SK-N-SH (cell line): ENCODE measurements around the gene NDUFS3. TPM values are rescaled to one million over a fixed set of nuclear protein-coding genes. Genes with fewer than 3 reads are reported as not detected.

Source experiments
- CTCF ChIA-PET: fragments of 300-600, 350-600 bp; formaldehyde crosslinking; extraction: SDS; loops from one replicate; lab custom pipeline; 2021; lab: Yijun Ruan, JAX
- POLR2A ChIA-PET: fragments of 350-600 bp; sonication (Branson Sonifier 250); formaldehyde crosslinking; extraction: SDS; loops from one replicate; lab custom pipeline; 2020; ENCODE audit warnings: antibody characterized with exemption, inconsistent platforms; lab: Yijun Ruan, JAX
- DNase-seq: peaks from one replicate; pipeline ENCODE4 v3.0.0; 2012
- H2AFZ ChIP-seq: fragments of 200-600 bp; sonication (generic); 2 replicates; pipeline ENCODE4 v1.8.1; 2016; ENCODE audit warnings: antibody characterized with exemption, mild to moderate bottlenecking, low read depth
- H3F3A ChIP-seq: fragments of 200-600 bp; sonication (generic); replicated peaks from 2 replicates; pipeline ENCODE3; 2016; ENCODE audit warnings: antibody characterized with exemption, mild to moderate bottlenecking; ENCODE audit not compliant: insufficient read depth
- H3K27ac ChIP-seq, 2 experiments: fragments of 200-500 bp in 1 of 2; fragments of 200-600 bp in 1 of 2; sonication (Bioruptor generic) in 1 of 2; sonication (generic), shearing (Covaris generic) in 1 of 2; 2 replicates each; pipeline versions ENCODE4 v1.5.1 to v1.6.1; 2014 to 2016; ENCODE audit warnings: low read depth in 2 of 2, inconsistent platforms in 1 of 2, low read length in 1 of 2, mild to moderate bottlenecking in 1 of 2, mixed read lengths in 1 of 2
- H3K27me3 ChIP-seq: fragments of 200-600 bp; sonication (generic), shearing (Covaris generic); 2 replicates; pipeline ENCODE4 v1.6.1; 2016; ENCODE audit warnings: mixed run types; ENCODE audit not compliant: insufficient read depth
- H3K36me3 ChIP-seq, 2 experiments: fragments of 200-500 bp in 1 of 2; fragments of 200-600 bp in 1 of 2; sonication (Bioruptor generic) in 1 of 2; sonication (generic) in 1 of 2; replicated peaks in 1 of 2; 2 replicates each; pipeline versions ENCODE3 to v1.5.1; 2014 to 2016; ENCODE audit warnings: low read length in 1 of 2, mild to moderate bottlenecking in 1 of 2; ENCODE audit not compliant: insufficient read depth in 2 of 2, control insufficient read depth in 1 of 2
- H3K4me1 ChIP-seq, 2 experiments: fragments of 200-500 bp in 1 of 2; fragments of 200-600 bp in 1 of 2; sonication (Bioruptor generic) in 1 of 2; sonication (generic), shearing (Covaris generic) in 1 of 2; 2 replicates each; pipeline versions ENCODE4 v1.5.1 to v1.6.1; 2014 to 2016; ENCODE audit warnings: low read depth in 1 of 2, low read length in 1 of 2, mixed run types in 1 of 2; ENCODE audit not compliant: insufficient read depth in 2 of 2, control insufficient read depth in 1 of 2
- H3K4me2 ChIP-seq: fragments of 200-600 bp; sonication (generic), shearing (Covaris generic); 2 replicates; pipeline ENCODE4 v1.6.1; 2017; ENCODE audit warnings: mixed run types
- H3K4me3 ChIP-seq, 2 experiments: fragments of 200-500 bp in 1 of 2; fragments of 200-600 bp in 1 of 2; sonication (Bioruptor generic) in 1 of 2; sonication (generic), shearing (Covaris generic) in 1 of 2; 2 replicates each; pipeline versions ENCODE4 v1.5.1 to v1.8.1; 2014 to 2016; ENCODE audit warnings: low read depth in 2 of 2, inconsistent platforms in 1 of 2, low read length in 1 of 2, mild to moderate bottlenecking in 1 of 2, mixed read lengths in 1 of 2, moderate library complexity in 1 of 2
- H3K79me2 ChIP-seq: fragments of 200-600 bp; sonication (generic); 2 replicates; pipeline ENCODE4 v1.8.1; 2017; ENCODE audit warnings: mild to moderate bottlenecking; ENCODE audit not compliant: insufficient read depth
- H3K9ac ChIP-seq: fragments of 200-600 bp; sonication (generic); 2 replicates; pipeline ENCODE4 v1.6.1; 2017; ENCODE audit warnings: mixed run types
- H3K9me2 ChIP-seq: fragments of 200-600 bp; sonication (generic); 2 replicates; pipeline ENCODE4 v1.6.1; 2017; ENCODE audit warnings: mixed run types
- H3K9me3 ChIP-seq: fragments of 200-600 bp; sonication (generic); 2 replicates; pipeline ENCODE4 v1.6.1; 2017; ENCODE audit warnings: mixed run types, mild to moderate bottlenecking, moderate library complexity
- H4K20me1 ChIP-seq: fragments of 200-600 bp; sonication (generic); 2 replicates; pipeline ENCODE4 v1.6.1; 2017; ENCODE audit warnings: mild to moderate bottlenecking, mixed run types; ENCODE audit not compliant: insufficient read depth
- ELF1 ChIP-seq: IDR thresholded peaks from 2 replicates; pipeline ENCODE4 v1.4.0; 2012
- EP300 ChIP-seq, 2 experiments: IDR thresholded peaks; 2 replicates each; pipeline versions ENCODE4 v1.4.0 to v1.6.1; 2012; ENCODE audit warnings: borderline replicate concordance in 1 of 2, low read depth in 1 of 2, low read length in 1 of 2
- EZH2phosphoT487 ChIP-seq: fragments of 200-600 bp; sonication (generic); IDR thresholded peaks from 2 replicates; pipeline ENCODE4 v1.6.1; 2017; ENCODE audit warnings: low read depth, mixed run types, mild to moderate bottlenecking, antibody characterized with exemption, moderate library complexity, borderline replicate concordance
- FOSL2 ChIP-seq: IDR thresholded peaks from 2 replicates; pipeline ENCODE4 v1.4.0; 2012; ENCODE audit warnings: low read depth, mild to moderate bottlenecking, moderate library complexity, borderline replicate concordance
- GATA2 ChIP-seq: sonication (generic); formaldehyde crosslinking; IDR thresholded peaks from 2 replicates; pipeline ENCODE4 v1.5.0; 2020; ENCODE audit warnings: mild to moderate bottlenecking, missing genetic modification reagents
- JUND ChIP-seq: IDR thresholded peaks from 2 replicates; pipeline ENCODE4 v1.4.0; 2012
- MXI1 ChIP-seq: IDR thresholded peaks from 2 replicates; pipeline ENCODE4 v1.6.1; 2012; ENCODE audit warnings: mild to moderate bottlenecking, low read depth, low read length, improper control_type of control experiment
- NFIC ChIP-seq: IDR thresholded peaks from 2 replicates; pipeline ENCODE4 v1.4.0; 2012; ENCODE audit warnings: borderline replicate concordance
- NRF1 ChIP-seq: IDR thresholded peaks from 2 replicates; pipeline ENCODE4 v1.6.1; 2012; ENCODE audit warnings: low read depth, mild to moderate bottlenecking, low read length
- POLR2AphosphoS5 ChIP-seq: IDR thresholded peaks from 2 replicates; pipeline ENCODE4 v1.6.1; 2012; ENCODE audit warnings: low read depth, low read length
- TEAD4 ChIP-seq: IDR thresholded peaks from 2 replicates; pipeline ENCODE4 v1.4.0; 2012; ENCODE audit warnings: mild to moderate bottlenecking, borderline replicate concordance; ENCODE audit not compliant: insufficient read depth
- WGBS: methylation state at CpG from one replicate; pipeline ENCODE4 v1.1.6; 2017; ENCODE audit warnings: low lambda C conversion rate; 5-methylcytosine and 5-hydroxymethylcytosine counted together
- polyA plus RNA-seq, 3 experiments: library from polyadenylated mRNA; depleted of rRNA; stranded (reverse); fragments of >200 nt; gene quantifications; 2 replicates each; pipeline ENCODE4 v1.2.3, GENCODE V29; 2012
- TF ChIP-seq, protein P1 (sequence below): IDR thresholded peaks from 2 replicates; pipeline ENCODE4 v1.4.0; 2012; ENCODE audit warnings: low read depth, borderline replicate concordance
- TF ChIP-seq, protein P2 (sequence below): fragments of 150-350 bp; IDR thresholded peaks from 2 replicates; pipeline ENCODE4 v1.6.1; 2016; ENCODE audit warnings: mild to moderate bottlenecking, low read depth, low read length
- TF ChIP-seq, protein P3 (sequence below): fragments of 150-350 bp; IDR thresholded peaks from 2 replicates; pipeline ENCODE4 v1.6.1; 2017; ENCODE audit warnings: antibody characterized with exemption, low read length, low read depth, borderline replicate concordance
- TF ChIP-seq, protein P4 (sequence below): IDR thresholded peaks from 2 replicates; pipeline ENCODE4; 2012
- TF ChIP-seq, protein P5 (sequence below): IDR thresholded peaks from 2 replicates; pipeline ENCODE4 v1.4.0; 2012; ENCODE audit warnings: low read depth, borderline replicate concordance

The NDUFS3 gene
- polyA plus RNA-seq, 1 of the 3 experiments (the other 2 are of a cell fraction) = 150 TPM

DNA sequence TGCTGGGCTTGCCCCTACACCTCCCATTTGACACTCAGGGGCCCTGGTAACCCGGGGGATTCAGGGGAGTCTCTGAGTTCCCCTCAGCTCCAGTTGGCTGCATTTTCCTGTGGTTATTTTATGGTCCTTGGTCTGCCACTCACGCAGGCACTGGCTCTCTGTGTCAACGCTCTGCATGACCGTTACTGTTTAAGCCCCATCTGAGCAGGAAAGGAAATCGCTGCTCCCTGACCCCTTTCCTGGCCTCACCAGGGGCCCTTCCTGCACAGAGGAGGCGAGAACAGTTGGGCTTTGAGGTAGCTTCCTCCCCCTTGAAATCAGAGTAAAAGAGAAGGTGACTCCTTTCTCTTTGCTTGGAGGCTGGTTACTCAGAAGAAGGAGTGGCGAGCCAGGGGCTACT, 12.9 kb downstream of the NDUFS3 start:
- ChIA-PET POLR2A (no interaction called here), CTCF (interaction anchor here (1.1 kb wide), 1 partner anchor 26 kb away, joined by 3 read pairs; no protein-coding TSS in a partner anchor)
- Histone ChIP-seq H2AFZ (no peak overlapping the region), H3K4me3 (no peak overlapping the region), H4K20me1 (no peaks in the 10 kb centered on the region), H3K9me3 (no peaks in the 10 kb centered on the region), H3K9ac (no peak overlapping the region), H3K4me1 (peaks cover 0 to 9% of the 10 kb centered on the region in 2 experiments; a peak in 1 of 4 replicates), H3K4me2 (no peak overlapping the region), H3K27ac (no peak overlapping the region), H3K79me2 (no peaks in the 10 kb centered on the region), H3K9me2 (no peaks in the 10 kb centered on the region), H3K27me3 (peaks cover 13% of the 10 kb centered on the region; the same call in 1 of the 2 replicates), H3K36me3 (no peaks in the 10 kb centered on the region), H3F3A (no peaks in the 10 kb centered on the region)
- 77% methylated on average over 5 of the region's 7 CpGs for WGBS
- TF ChIP-seq, protein P1, sequence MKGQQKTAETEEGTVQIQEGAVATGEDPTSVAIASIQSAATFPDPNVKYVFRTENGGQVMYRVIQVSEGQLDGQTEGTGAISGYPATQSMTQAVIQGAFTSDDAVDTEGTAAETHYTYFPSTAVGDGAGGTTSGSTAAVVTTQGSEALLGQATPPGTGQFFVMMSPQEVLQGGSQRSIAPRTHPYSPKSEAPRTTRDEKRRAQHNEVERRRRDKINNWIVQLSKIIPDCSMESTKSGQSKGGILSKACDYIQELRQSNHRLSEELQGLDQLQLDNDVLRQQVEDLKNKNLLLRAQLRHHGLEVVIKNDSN = no peak
- no peak for DNase-seq

DNA sequence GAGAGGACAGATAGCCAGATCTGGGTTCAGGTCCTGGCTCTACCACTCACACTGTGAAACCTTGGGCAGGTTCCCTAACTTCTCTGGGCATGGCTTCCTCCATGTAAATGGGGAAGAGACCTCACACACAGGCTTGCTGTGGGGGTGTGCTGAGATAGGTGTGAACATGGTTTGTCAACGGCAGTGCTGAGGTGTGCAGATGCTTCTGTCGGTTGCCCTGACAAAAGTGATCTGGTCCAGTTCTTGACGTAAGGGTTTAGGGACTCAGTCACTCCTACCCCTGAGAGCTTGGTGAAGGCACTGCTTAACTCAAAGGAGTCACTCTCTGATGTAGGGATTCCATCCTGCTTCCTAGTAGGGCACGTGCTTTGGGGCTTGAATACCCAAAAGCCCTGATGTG, 13.4 kb downstream of the NDUFS3 start:
- H3K9me2 ChIP-seq = no peaks in the 10 kb centered on the region
- H3K36me3 ChIP-seq = no peaks in the 10 kb centered on the region
- no peaks in the 10 kb centered on the region for H3F3A ChIP-seq
- ChIA-PET CTCF (interaction anchor here (0.9 to 1.1 kb wide), 2 partner anchors 25 to 40 kb away, joined by 3 read pairs; no protein-coding TSS in a partner anchor), POLR2A (no interaction called here)
- no peaks in the 10 kb centered on the region for H3K9me3 ChIP-seq
- H3K4me2 ChIP-seq = no peak overlapping the region
- 85% methylated on average over 4 of the region's 4 CpGs for WGBS
- DNase-seq = no peak
- no peak overlapping the region for H2AFZ ChIP-seq
- H3K27ac ChIP-seq = no peak overlapping the region
- TF ChIP-seq, protein P2, sequence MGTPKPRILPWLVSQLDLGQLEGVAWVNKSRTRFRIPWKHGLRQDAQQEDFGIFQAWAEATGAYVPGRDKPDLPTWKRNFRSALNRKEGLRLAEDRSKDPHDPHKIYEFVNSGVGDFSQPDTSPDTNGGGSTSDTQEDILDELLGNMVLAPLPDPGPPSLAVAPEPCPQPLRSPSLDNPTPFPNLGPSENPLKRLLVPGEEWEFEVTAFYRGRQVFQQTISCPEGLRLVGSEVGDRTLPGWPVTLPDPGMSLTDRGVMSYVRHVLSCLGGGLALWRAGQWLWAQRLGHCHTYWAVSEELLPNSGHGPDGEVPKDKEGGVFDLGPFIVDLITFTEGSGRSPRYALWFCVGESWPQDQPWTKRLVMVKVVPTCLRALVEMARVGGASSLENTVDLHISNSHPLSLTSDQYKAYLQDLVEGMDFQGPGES = no peak
- TF ChIP-seq MXI1 (no peak), POLR2AphosphoS5 (no peak), NRF1 (no peak), FOSL2 (no peak), TEAD4 (no peak), JUND (no peak), ELF1 (no peak), EP300 (IDR thresholded peaks at IDR 0.05; ENCODE audit: borderline replicate concordance in 1 of 2, low read depth in 1 of 2, low read length in 1 of 2) (no peak), NFIC (no peak), EZH2phosphoT487 (no peak), GATA2 (CRISPR knock-in tag) (no peak)
- TF ChIP-seq, protein P3, sequence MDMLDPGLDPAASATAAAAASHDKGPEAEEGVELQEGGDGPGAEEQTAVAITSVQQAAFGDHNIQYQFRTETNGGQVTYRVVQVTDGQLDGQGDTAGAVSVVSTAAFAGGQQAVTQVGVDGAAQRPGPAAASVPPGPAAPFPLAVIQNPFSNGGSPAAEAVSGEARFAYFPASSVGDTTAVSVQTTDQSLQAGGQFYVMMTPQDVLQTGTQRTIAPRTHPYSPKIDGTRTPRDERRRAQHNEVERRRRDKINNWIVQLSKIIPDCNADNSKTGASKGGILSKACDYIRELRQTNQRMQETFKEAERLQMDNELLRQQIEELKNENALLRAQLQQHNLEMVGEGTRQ = no peak
- TF ChIP-seq, protein P4, sequence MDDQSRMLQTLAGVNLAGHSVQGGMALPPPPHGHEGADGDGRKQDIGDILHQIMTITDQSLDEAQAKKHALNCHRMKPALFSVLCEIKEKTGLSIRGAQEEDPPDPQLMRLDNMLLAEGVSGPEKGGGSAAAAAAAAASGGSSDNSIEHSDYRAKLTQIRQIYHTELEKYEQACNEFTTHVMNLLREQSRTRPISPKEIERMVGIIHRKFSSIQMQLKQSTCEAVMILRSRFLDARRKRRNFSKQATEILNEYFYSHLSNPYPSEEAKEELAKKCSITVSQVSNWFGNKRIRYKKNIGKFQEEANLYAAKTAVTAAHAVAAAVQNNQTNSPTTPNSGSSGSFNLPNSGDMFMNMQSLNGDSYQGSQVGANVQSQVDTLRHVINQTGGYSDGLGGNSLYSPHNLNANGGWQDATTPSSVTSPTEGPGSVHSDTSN = no peak
- TF ChIP-seq, protein P5, sequence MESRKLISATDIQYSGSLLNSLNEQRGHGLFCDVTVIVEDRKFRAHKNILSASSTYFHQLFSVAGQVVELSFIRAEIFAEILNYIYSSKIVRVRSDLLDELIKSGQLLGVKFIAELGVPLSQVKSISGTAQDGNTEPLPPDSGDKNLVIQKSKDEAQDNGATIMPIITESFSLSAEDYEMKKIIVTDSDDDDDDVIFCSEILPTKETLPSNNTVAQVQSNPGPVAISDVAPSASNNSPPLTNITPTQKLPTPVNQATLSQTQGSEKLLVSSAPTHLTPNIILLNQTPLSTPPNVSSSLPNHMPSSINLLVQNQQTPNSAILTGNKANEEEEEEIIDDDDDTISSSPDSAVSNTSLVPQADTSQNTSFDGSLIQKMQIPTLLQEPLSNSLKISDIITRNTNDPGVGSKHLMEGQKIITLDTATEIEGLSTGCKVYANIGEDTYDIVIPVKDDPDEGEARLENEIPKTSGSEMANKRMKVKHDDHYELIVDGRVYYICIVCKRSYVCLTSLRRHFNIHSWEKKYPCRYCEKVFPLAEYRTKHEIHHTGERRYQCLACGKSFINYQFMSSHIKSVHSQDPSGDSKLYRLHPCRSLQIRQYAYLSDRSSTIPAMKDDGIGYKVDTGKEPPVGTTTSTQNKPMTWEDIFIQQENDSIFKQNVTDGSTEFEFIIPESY = no peak
- no peak overlapping the region for H3K4me3 ChIP-seq
- no peak overlapping the region for H3K9ac ChIP-seq
- H3K4me1 ChIP-seq = peaks cover 0 to 9% of the 10 kb centered on the region in 2 experiments; a peak in 1 of 4 replicates
- H3K27me3 ChIP-seq = peaks cover 13% of the 10 kb centered on the region; the same call in 1 of the 2 replicates
- H4K20me1 ChIP-seq = no peaks in the 10 kb centered on the region
- H3K79me2 ChIP-seq = no peaks in the 10 kb centered on the region
